Measurements from ENCODE around the gene TPCN2. TPM values are rescaled to one million over a fixed set of nuclear protein-coding genes. Genes with fewer than 3 reads are reported as not detected.

The TPCN2 gene
- total RNA-seq, 1 donor from 2014 or later, result 31.4 TPM

DNA sequence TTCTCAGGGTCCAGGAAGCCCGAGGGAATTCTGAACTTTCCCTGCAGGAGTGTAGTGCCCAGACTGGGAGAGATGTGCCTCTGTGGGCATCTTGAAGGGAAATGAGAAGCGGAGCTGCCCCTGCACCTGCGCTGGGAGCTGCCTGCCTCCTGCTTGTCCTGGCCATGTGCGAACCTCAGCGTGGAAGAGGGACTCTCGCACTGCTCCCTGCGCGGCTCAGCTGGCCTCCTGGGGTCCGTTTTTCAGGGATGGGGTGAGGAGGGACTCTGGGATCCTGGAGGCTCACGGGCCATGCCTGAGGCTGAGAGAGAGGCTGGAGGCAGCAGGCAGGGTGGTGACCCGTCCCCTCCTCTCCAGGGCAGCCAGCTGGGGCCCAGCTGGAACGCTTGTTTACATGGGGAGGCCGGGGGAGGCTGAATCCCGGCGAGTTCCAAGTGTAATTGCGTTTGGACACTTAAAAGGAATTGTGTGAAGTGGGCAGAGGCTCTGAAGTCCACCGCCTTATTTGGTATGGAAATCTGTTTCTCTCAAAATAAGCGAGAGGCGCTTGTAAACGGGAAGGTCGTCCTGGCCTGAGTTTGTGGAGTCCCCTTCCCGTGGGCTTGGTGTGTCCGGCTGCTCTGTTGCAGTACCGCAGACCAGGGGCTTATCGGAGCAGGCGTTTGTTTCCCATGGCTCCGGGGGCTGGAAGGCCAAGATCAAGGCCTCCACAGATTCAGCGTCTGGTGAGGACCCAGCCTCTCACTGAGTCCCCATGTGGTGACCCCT is 34.5 kb upstream of the TPCN2 start:
- DNase-seq (ENCODE audit: low spot score), result no peak
- TF ChIP-seq, protein P1, sequence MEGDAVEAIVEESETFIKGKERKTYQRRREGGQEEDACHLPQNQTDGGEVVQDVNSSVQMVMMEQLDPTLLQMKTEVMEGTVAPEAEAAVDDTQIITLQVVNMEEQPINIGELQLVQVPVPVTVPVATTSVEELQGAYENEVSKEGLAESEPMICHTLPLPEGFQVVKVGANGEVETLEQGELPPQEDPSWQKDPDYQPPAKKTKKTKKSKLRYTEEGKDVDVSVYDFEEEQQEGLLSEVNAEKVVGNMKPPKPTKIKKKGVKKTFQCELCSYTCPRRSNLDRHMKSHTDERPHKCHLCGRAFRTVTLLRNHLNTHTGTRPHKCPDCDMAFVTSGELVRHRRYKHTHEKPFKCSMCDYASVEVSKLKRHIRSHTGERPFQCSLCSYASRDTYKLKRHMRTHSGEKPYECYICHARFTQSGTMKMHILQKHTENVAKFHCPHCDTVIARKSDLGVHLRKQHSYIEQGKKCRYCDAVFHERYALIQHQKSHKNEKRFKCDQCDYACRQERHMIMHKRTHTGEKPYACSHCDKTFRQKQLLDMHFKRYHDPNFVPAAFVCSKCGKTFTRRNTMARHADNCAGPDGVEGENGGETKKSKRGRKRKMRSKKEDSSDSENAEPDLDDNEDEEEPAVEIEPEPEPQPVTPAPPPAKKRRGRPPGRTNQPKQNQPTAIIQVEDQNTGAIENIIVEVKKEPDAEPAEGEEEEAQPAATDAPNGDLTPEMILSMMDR (IDR thresholded peaks at IDR 0.05; ENCODE audit: unreplicated experiment), result no peak
- H3K4me3 Mint-ChIP-seq (ENCODE audit: unreplicated experiment), result no peak overlapping the region
- H3K9me3 Mint-ChIP-seq (ENCODE audit: unreplicated experiment), result no peaks in the 10 kb centered on the region
- H3K27me3 Mint-ChIP-seq (ENCODE audit: unreplicated experiment), result peaks cover 6% of the 10 kb centered on the region
- no peak overlapping the region for H3K27ac Mint-ChIP-seq (ENCODE audit: unreplicated experiment)
- H3K36me3 Mint-ChIP-seq (ENCODE audit: low read depth, unreplicated experiment), result no peaks in the 10 kb centered on the region
- H3K4me1 Mint-ChIP-seq (ENCODE audit: unreplicated experiment), result no peaks in the 10 kb centered on the region

DNA sequence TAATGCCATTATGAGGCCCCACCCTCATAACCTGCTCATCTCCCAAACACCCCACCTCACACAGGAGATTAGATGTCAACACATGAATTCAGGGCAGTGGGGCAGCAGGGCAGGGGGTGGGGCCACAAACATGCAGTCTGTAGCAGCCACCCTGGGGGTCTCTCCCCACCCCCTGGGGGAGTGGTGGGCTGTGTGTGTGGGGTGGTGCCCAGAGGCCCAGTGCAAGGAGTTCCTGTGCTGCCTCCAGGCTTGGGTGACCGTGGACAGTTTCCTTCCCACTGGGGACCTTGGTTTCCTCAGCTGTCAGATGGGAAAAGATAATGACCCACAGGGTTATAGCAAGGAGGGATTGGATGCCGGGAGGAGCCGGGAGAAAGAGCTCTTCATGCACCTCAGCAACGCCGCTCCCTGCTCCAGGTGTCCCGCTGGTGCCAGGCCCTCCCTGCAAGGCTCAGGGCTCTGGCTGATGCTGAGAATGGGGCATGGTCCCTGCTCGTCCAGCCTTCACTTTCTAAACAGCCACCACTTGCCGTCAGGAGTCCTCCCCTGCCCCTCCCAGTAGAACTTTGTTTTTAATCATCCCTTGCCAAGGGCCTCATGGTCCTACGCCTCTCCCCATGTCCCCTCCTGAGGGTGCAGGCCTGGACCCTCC is 33.7 kb upstream of the TPCN2 start:
- DNase-seq (ENCODE audit: low spot score), result no peak
- Mint-ChIP-seq H3K36me3 (ENCODE audit: low read depth, unreplicated experiment) (no peaks in the 10 kb centered on the region), H3K27ac (ENCODE audit: unreplicated experiment) (no peak overlapping the region)

DNA sequence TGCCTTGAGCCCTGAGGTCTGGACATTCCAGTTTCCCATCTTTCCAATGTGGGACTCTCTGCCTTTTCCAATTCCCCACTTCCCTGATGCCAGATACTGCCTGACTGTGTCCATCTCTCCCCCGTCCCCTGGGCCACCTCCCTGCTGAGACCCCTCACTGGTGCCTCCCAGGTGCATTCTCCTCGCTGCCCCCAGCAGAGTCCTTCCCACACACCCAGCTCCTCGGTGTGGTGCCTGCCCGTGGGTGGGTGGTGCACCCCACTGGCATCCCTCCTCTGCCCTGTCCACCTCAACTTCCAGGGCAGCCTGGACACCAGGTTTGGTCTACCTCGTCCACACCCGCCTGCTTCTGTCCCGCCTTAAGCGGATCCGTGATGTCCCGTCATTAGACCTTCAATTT is 30.8 kb upstream of the TPCN2 start:
- Mint-ChIP-seq H3K4me3 (ENCODE audit: unreplicated experiment) (no peak overlapping the region), H3K36me3 (ENCODE audit: low read depth, unreplicated experiment) (no peaks in the 10 kb centered on the region), H3K9me3 (ENCODE audit: unreplicated experiment) (no peaks in the 10 kb centered on the region), H3K4me1 (ENCODE audit: unreplicated experiment) (no peaks in the 10 kb centered on the region), H3K27ac (ENCODE audit: unreplicated experiment) (no peak overlapping the region), H3K27me3 (ENCODE audit: unreplicated experiment) (peaks cover 4% of the 10 kb centered on the region)
- DNase-seq (ENCODE audit: low spot score), result no peak
- TF ChIP-seq, protein P1 (IDR thresholded peaks at IDR 0.05; ENCODE audit: unreplicated experiment), result no peak

More for the DNA sequence above, 33.7 kb upstream of the TPCN2 start:
- peaks cover 6% of the 10 kb centered on the region for H3K27me3 Mint-ChIP-seq (ENCODE audit: unreplicated experiment)
- no peak overlapping the region for H3K4me3 Mint-ChIP-seq (ENCODE audit: unreplicated experiment)
- no peaks in the 10 kb centered on the region for H3K9me3 Mint-ChIP-seq (ENCODE audit: unreplicated experiment)
- H3K4me1 Mint-ChIP-seq (ENCODE audit: unreplicated experiment), result no peaks in the 10 kb centered on the region
- TF ChIP-seq, protein P1 (IDR thresholded peaks at IDR 0.05; ENCODE audit: unreplicated experiment), result no peak

DNA sequence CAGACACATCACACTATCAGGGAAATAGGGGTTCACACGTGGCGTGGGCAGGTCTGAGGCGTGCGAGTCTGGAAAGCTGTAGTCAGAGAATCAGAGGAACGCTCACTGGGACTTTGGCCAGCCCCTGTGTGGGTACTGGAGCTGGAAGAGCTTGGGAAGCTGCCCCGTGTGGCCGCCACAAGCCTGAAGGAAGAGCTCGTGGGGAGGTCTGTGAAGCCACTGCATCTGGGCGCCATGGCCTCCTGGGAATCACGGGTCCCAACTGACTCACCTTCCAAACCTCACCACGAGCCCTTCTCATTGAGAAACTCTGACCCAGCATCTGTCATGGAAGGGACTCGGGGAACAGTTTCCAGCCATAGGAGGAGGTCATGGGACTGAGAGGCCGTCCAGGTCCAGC is 29.8 kb upstream of the TPCN2 start:
- H3K4me3 Mint-ChIP-seq (ENCODE audit: unreplicated experiment), result no peak overlapping the region
- no peak overlapping the region for H3K27ac Mint-ChIP-seq (ENCODE audit: unreplicated experiment)
- H3K4me1 Mint-ChIP-seq (ENCODE audit: unreplicated experiment), result no peaks in the 10 kb centered on the region
- TF ChIP-seq, protein P1 (IDR thresholded peaks at IDR 0.05; ENCODE audit: unreplicated experiment), result no peak
- no peaks in the 10 kb centered on the region for H3K36me3 Mint-ChIP-seq (ENCODE audit: low read depth, unreplicated experiment)
- peaks cover 4% of the 10 kb centered on the region for H3K27me3 Mint-ChIP-seq (ENCODE audit: unreplicated experiment)
- DNase-seq (ENCODE audit: low spot score), result no peak
- H3K9me3 Mint-ChIP-seq (ENCODE audit: unreplicated experiment), result no peaks in the 10 kb centered on the region

DNA sequence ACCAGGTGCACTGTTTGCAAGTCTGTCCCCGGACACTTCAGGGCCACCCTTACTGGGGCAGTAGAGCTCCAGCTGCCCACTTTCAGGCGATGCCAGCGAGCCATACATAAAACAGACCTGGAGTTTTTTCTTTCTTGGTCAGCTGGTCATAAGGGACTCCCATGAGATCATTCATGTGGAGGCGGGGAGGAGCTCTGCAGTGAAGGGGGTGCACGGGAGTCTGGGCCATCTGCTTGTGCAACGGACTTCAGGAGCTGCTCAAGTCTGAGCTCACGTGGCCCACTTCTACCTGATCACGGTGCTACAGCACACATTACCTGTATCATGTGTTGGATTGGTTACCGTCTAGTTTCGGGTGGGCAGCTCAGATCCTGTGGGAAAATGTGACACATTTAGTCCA is 26.5 kb upstream of the TPCN2 start:
- H3K4me1 Mint-ChIP-seq (ENCODE audit: unreplicated experiment), result no peaks in the 10 kb centered on the region
- TF ChIP-seq, protein P1 (IDR thresholded peaks at IDR 0.05; ENCODE audit: unreplicated experiment), result no peak
- no peak overlapping the region for H3K27ac Mint-ChIP-seq (ENCODE audit: unreplicated experiment)
- H3K27me3 Mint-ChIP-seq (ENCODE audit: unreplicated experiment), result no peaks in the 10 kb centered on the region
- DNase-seq (ENCODE audit: low spot score), result no peak
- no peaks in the 10 kb centered on the region for H3K9me3 Mint-ChIP-seq (ENCODE audit: unreplicated experiment)
- H3K4me3 Mint-ChIP-seq (ENCODE audit: unreplicated experiment), result no peak overlapping the region
- no peaks in the 10 kb centered on the region for H3K36me3 Mint-ChIP-seq (ENCODE audit: low read depth, unreplicated experiment)
